Measurements from ENCODE around the gene KRT84.
"Not testable (repeated sequence)": the region's sequence is repeated elsewhere in the genome, so short reads cannot be mapped to it uniquely, and the experiment has no call there.

The KRT84 gene

DNA sequence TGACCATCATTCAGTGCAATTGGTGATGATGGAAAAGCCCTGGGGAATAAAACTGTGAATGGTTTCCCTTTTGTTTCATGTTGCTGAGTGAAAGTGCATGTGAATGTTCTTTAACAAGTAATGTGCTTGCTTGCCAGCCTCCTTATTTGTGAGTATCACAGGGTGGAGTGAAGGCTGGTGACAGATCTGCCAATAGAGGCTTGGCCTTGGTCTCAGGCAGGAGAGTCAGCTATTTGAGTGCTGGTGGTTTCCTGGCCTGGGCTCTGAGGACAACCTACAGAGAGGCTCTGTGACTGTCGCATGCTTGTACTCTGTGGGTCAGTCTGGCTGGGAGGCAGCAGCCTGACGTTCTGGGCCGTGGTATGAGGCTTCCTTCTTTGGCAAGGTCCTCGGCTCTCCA, 38.9 kb downstream of the KRT84 start:
- no peak for DNase-seq (ENCODE audit: low read depth)
- H3K4me3 ChIP-seq (ENCODE audit: low read depth, low read length) = no peak overlapping the region
- TF ChIP-seq, protein P1, sequence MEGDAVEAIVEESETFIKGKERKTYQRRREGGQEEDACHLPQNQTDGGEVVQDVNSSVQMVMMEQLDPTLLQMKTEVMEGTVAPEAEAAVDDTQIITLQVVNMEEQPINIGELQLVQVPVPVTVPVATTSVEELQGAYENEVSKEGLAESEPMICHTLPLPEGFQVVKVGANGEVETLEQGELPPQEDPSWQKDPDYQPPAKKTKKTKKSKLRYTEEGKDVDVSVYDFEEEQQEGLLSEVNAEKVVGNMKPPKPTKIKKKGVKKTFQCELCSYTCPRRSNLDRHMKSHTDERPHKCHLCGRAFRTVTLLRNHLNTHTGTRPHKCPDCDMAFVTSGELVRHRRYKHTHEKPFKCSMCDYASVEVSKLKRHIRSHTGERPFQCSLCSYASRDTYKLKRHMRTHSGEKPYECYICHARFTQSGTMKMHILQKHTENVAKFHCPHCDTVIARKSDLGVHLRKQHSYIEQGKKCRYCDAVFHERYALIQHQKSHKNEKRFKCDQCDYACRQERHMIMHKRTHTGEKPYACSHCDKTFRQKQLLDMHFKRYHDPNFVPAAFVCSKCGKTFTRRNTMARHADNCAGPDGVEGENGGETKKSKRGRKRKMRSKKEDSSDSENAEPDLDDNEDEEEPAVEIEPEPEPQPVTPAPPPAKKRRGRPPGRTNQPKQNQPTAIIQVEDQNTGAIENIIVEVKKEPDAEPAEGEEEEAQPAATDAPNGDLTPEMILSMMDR (conservative IDR thresholded peaks at IDR 0.05; ENCODE audit: low read depth, low read length) = no peak

DNA sequence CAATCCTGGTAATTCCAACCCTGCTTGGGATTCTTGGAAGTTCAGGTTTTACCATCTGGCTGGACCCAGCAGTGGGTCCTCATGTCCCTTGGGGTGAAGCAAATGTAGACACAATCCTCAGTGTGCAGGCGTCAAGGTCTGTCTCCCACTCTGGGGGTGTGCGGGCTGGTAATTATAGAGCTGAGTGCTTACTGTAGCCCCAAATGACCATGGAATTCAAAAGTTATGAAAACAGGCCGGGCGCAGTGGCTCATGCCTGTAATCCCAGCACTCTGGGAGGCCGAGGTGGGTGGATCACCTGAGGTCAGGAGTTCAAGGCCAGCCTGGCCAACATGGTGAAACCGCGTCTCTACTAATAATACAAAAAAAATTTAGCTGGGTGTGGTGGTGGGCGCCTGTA, 40.4 kb downstream of the KRT84 start:
- H3K4me3 ChIP-seq (ENCODE audit: low read depth, low read length); DNase-seq (ENCODE audit: low read depth): not testable (repeated sequence)

DNA sequence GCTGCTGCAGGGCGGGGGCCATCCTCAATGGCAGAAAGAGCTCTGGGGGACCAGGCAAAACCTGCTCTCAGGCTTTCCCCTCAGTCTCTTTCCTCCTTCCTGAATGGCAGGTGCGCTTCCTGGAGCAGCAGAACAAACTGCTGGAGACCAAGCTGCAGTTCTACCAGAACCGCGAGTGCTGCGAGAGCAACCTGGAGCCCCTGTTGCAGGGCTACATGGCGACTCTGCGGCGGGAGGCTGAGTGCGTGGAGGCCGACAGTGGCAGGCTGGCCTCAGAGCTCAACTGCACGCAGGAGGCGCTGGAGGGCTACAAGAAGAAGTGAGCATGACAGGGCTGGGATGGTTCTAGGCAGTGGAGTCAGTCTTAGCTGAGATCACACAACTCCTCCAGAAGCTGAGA, 41.3 kb downstream of the KRT84 start:
- DNase-seq (ENCODE audit: low read depth) = no peak
- no peak overlapping the region for H3K4me3 ChIP-seq (ENCODE audit: low read depth, low read length)
- TF ChIP-seq, protein P1 (conservative IDR thresholded peaks at IDR 0.05; ENCODE audit: low read depth, low read length) = no peak

DNA sequence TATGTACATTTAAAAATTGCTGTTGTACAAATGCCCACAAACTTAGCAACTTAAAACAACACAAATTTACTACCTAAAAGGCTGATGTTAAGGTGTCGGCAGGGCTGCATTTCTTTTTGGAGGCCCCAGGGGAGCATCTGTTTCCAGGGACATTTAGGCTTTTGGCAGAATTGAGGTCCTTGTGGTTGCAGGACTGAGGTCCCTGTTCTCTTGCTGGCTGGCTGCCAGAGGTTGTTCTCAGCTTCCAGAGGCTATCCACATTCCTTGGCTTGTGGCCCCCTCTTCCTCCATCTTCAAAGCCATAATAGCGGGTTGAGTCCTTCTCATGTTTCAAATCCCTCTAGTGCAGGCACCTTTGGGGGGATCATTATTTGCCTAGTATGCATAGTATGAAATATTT, 41.9 kb downstream of the KRT84 start:
- no peak for DNase-seq (ENCODE audit: low read depth)
- no peak overlapping the region for H3K4me3 ChIP-seq (ENCODE audit: low read depth, low read length)
- TF ChIP-seq, protein P1 (conservative IDR thresholded peaks at IDR 0.05; ENCODE audit: low read depth, low read length) = no peak

GRCh38 chr12:52342781-52343490, 42.5 kb downstream of the KRT84 start:
- DNase-seq (ENCODE audit: low read depth) = no peak
- H3K4me3 ChIP-seq (ENCODE audit: low read depth, low read length) = no peak overlapping the region
- TF ChIP-seq, protein P1 (conservative IDR thresholded peaks at IDR 0.05; ENCODE audit: low read depth, low read length) = no peak

- DNase-seq (ENCODE audit: low read depth) = no peak
- TF ChIP-seq, protein P1 (conservative IDR thresholded peaks at IDR 0.05; ENCODE audit: low read depth, low read length) = no peak
- H3K4me3 ChIP-seq (ENCODE audit: low read depth, low read length) = no peak overlapping the region
These were observed 44.3 kb downstream of the KRT84 start for GRCh38 chr12:52341066-52341580.

GRCh38 chr12:52338241-52338960, 47.1 kb downstream of the KRT84 start:
- no peak for DNase-seq (ENCODE audit: low read depth)
- no peak overlapping the region for H3K4me3 ChIP-seq (ENCODE audit: low read depth, low read length)
- TF ChIP-seq, protein P1 (conservative IDR thresholded peaks at IDR 0.05; ENCODE audit: low read depth, low read length) = no peak
